GM21360 (cell line): ENCODE results near the gene SUSD6.
"Not testable (repeated sequence)": the region's sequence is repeated elsewhere in the genome, so short reads cannot be mapped to it uniquely, and the experiment has no call there.

ENCODE experiments used
- ATAC-seq: cut with Tn5 transposase; IDR thresholded peaks from one replicate; pipeline ENCODE4 v1.9.1; 2021; ENCODE audit warnings: mild to moderate bottlenecking, moderate library complexity; ENCODE audit not compliant: unreplicated experiment

Gene SUSD6

GRCh38 chr14:69693145-69693544 lies 81.7 kb downstream of the SUSD6 start:
- ATAC-seq, result no peak

GRCh38 chr14:69693801-69694729 lies 82.7 kb downstream of the SUSD6 start:
- ATAC-seq, result no peak

- no peak for ATAC-seq
These were observed 83.4 kb downstream of the SUSD6 start for GRCh38 chr14:69694730-69695281.

GRCh38 chr14:69695322-69696203 lies 84.2 kb downstream of the SUSD6 start:
- no peak for ATAC-seq

GRCh38 chr14:69696204-69696527 lies 84.8 kb downstream of the SUSD6 start:
- no peak for ATAC-seq

GRCh38 chr14:69696633-69697557 lies 85.5 kb downstream of the SUSD6 start:
- ATAC-seq, result no peak

GRCh38 chr14:69698572-69698971 lies 87.2 kb downstream of the SUSD6 start:
- ATAC-seq, result no peak

GRCh38 chr14:69699243-69699642 lies 87.8 kb downstream of the SUSD6 start:
- not testable (repeated sequence) for ATAC-seq

GRCh38 chr14:69699748-69700303 lies 88.4 kb downstream of the SUSD6 start:
- ATAC-seq, result no peak

- ATAC-seq, result no peak
These were observed 89.2 kb downstream of the SUSD6 start for GRCh38 chr14:69700575-69700974.

- ATAC-seq, result no peak
These were observed 89.9 kb downstream of the SUSD6 start for GRCh38 chr14:69701291-69701690.

- no peak for ATAC-seq
These were observed 90.5 kb downstream of the SUSD6 start for GRCh38 chr14:69701857-69702256.

- ATAC-seq, result no peak
These were observed 91.9 kb downstream of the SUSD6 start for GRCh38 chr14:69703047-69704039.

GRCh38 chr14:69704319-69704718 lies 92.9 kb downstream of the SUSD6 start:
- no peak for ATAC-seq

GRCh38 chr14:69705706-69706105 lies 94.3 kb downstream of the SUSD6 start:
- no peak for ATAC-seq

- ATAC-seq, result no peak
These were observed 96.7 kb downstream of the SUSD6 start for GRCh38 chr14:69708049-69708448.

GRCh38 chr14:69708586-69709560 lies 97.5 kb downstream of the SUSD6 start:
- no peak for ATAC-seq

GRCh38 chr14:69710378-69710777 lies 99.0 kb downstream of the SUSD6 start:
- no peak for ATAC-seq
